Activated CD8-positive, alpha-beta memory T cell treated with anti-CD3 and anti-CD28 coated beads, Interleukin-2, amount 10 ng/mL, durations not matched to agents 7 days and 5 days (primary cell): ENCODE results near the gene CDC42EP3. TPM values are rescaled to one million over a fixed set of nuclear protein-coding genes. Genes with fewer than 3 reads are reported as not detected.
A peak's percentile ranks its signal among the peaks of the same experiment; 100 is the strongest.

Experiments used
- ATAC-seq: fragments of 150-1000 bp; cut with Tn5 transposase; one replicate; pipeline ENCODE4 v1.10.0; 2021; ENCODE audit warnings: moderate library complexity
- CTCF ChIA-PET: fragments of 350-600 bp; sonication (Branson Sonifier 250); formaldehyde crosslinking; loops from one replicate; lab custom pipeline; 2021; ENCODE audit warnings: antibody characterized with exemption; lab: Charles Lee
- DNase-seq: peaks from one replicate; pipeline ENCODE4 v3.0.0-alpha.2; 2020
- H3K27ac Mint-ChIP-seq: one replicate; pipeline ENCODE4 v1.8.0; 2021; ENCODE audit warnings: mild to moderate bottlenecking, mixed read lengths
- H3K27me3 Mint-ChIP-seq: one replicate; pipeline ENCODE4 v1.8.0; 2021; ENCODE audit warnings: mixed read lengths
- H3K36me3 Mint-ChIP-seq: one replicate; pipeline ENCODE4 v1.8.0; 2021; ENCODE audit warnings: mild to moderate bottlenecking, mixed read lengths
- H3K4me1 Mint-ChIP-seq: one replicate; pipeline ENCODE4 v1.8.0; 2021; ENCODE audit warnings: mixed read lengths
- H3K4me3 Mint-ChIP-seq: one replicate; pipeline ENCODE4 v1.8.0; 2021; ENCODE audit warnings: mild to moderate bottlenecking, moderate library complexity, mixed read lengths
- H3K9me3 Mint-ChIP-seq: one replicate; pipeline ENCODE4 v1.8.0; 2022; ENCODE audit warnings: low read depth, mixed read lengths
- total RNA-seq, 2 experiments: library from RNA; stranded (reverse); gene quantifications; one replicate each; pipeline ENCODE4 v1.2.3, GENCODE V29; 2021

The CDC42EP3 gene
- total RNA-seq, 2 experiments from 2014 or later: 27.6 to 32.5 TPM

GRCh38 chr2:37625796-37626571 lies 45.5 kb downstream of the CDC42EP3 start:
- Mint-ChIP-seq H3K36me3 (peaks cover 13% of the 10 kb centered on the region), H3K9me3 (no peaks in the 10 kb centered on the region), H3K27ac (peak overlapping the region; percentile 88), H3K4me3 (peak overlapping the region; percentile 23), H3K4me1 (peaks cover 62% of the 10 kb centered on the region), H3K27me3 (no peaks in the 10 kb centered on the region)
- DNase-seq (peak; percentile 80), ATAC-seq (peak; percentile 67)
- CTCF ChIA-PET: interaction anchor here (1.1 to 4.4 kb wide), 6 partner anchors 8 to 88 kb away, joined by 3 to 19 read pairs (median 6); no protein-coding TSS in a partner anchor

- peak overlapping the region; percentile 88 for H3K27ac Mint-ChIP-seq
- no peaks in the 10 kb centered on the region for H3K9me3 Mint-ChIP-seq
- H3K4me1 Mint-ChIP-seq: peaks cover 54% of the 10 kb centered on the region
- ATAC-seq (no peak), DNase-seq (no peak)
- H3K36me3 Mint-ChIP-seq: peaks cover 11% of the 10 kb centered on the region
- peak overlapping the region; percentile 49 for H3K4me3 Mint-ChIP-seq
- no peaks in the 10 kb centered on the region for H3K27me3 Mint-ChIP-seq
- CTCF ChIA-PET: interaction anchor here (1.1 to 4.4 kb wide), 8 partner anchors 9 to 87 kb away, joined by 3 to 19 read pairs (median 4); no protein-coding TSS in a partner anchor
Observed at GRCh38 chr2:37625156-37625555, 46.3 kb downstream of the CDC42EP3 start.

- ATAC-seq (peak; percentile 86), DNase-seq (peak; percentile 65)
- Mint-ChIP-seq H3K4me3 (peak overlapping the region; percentile 49), H3K36me3 (peaks cover 10% of the 10 kb centered on the region), H3K4me1 (peaks cover 55% of the 10 kb centered on the region), H3K27ac (peak overlapping the region; percentile 88), H3K27me3 (no peaks in the 10 kb centered on the region), H3K9me3 (no peaks in the 10 kb centered on the region)
- CTCF ChIA-PET: interaction anchor here (0.9 to 4.4 kb wide), 13 partner anchors 10 to 253 kb away, joined by 3 to 19 read pairs (median 4); partner anchors contain the start of gene CDC42EP3
Observed at GRCh38 chr2:37623971-37624900, 47.2 kb downstream of the CDC42EP3 start.

DNA sequence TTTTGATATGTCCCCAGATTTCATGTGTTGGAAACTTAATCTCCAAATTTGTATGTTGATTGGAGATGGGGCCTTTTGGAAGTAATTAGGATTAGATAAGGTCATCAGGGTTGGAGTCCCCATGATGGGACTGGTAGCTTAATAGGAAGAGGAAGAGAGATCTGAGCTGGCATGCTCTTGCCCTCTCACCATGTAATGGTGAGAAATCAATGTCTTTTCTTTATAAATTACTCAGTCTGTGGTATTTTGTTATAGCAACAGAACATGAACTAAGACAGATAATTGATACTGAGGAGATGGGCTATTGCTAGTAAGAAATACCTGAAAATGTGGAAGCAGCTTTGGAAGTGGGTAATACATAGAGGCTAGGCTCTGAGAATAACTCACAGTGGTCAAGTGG lies 48.0 kb downstream of the CDC42EP3 start:
- peaks cover 10% of the 10 kb centered on the region for H3K36me3 Mint-ChIP-seq
- no peaks in the 10 kb centered on the region for H3K27me3 Mint-ChIP-seq
- peak overlapping the region; percentile 49 for H3K4me3 Mint-ChIP-seq
- CTCF ChIA-PET: interaction anchor here (0.9 to 4.4 kb wide), 12 partner anchors 9 to 254 kb away, joined by 3 to 19 read pairs (median 4); partner anchors contain the start of gene CDC42EP3
- H3K27ac Mint-ChIP-seq: peak overlapping the region; percentile 88
- peaks cover 2% of the 10 kb centered on the region for H3K9me3 Mint-ChIP-seq
- H3K4me1 Mint-ChIP-seq: peaks cover 58% of the 10 kb centered on the region
- ATAC-seq: peak; percentile 1
- no peak for DNase-seq

GRCh38 chr2:37622450-37623100 lies 48.9 kb downstream of the CDC42EP3 start:
- Mint-ChIP-seq H3K27ac (no peak overlapping the region), H3K27me3 (no peaks in the 10 kb centered on the region), H3K36me3 (peaks cover 10% of the 10 kb centered on the region), H3K4me3 (no peak overlapping the region), H3K4me1 (peaks cover 60% of the 10 kb centered on the region), H3K9me3 (peaks cover 2% of the 10 kb centered on the region)
- CTCF ChIA-PET: interaction anchor here (1.0 to 4.4 kb wide), 6 partner anchors 8 to 255 kb away, joined by 3 to 19 read pairs (median 4); partner anchors contain the start of gene CDC42EP3
- ATAC-seq (no peak), DNase-seq (no peak)

GRCh38 chr2:37621199-37621598 lies 50.2 kb downstream of the CDC42EP3 start:
- ATAC-seq: no peak
- CTCF ChIA-PET: interaction anchor here (2.1 to 2.5 kb wide), 2 partner anchors 19 to 34 kb away, joined by 7 read pairs; no protein-coding TSS in a partner anchor
- peaks cover 61% of the 10 kb centered on the region for H3K4me1 Mint-ChIP-seq

GRCh38 chr2:37619959-37620300 lies 51.5 kb downstream of the CDC42EP3 start:
- no peak overlapping the region for H3K27ac Mint-ChIP-seq
- no peak overlapping the region for H3K4me3 Mint-ChIP-seq
- H3K36me3 Mint-ChIP-seq: peaks cover 17% of the 10 kb centered on the region
- DNase-seq (no peak), ATAC-seq (no peak)
- CTCF ChIA-PET: interaction anchor here (1.0 to 2.5 kb wide), 4 partner anchors 17 to 272 kb away, joined by 3 to 7 read pairs (median 7); no protein-coding TSS in a partner anchor
- H3K27me3 Mint-ChIP-seq: no peaks in the 10 kb centered on the region
- peaks cover 2% of the 10 kb centered on the region for H3K9me3 Mint-ChIP-seq
- H3K4me1 Mint-ChIP-seq: peaks cover 61% of the 10 kb centered on the region

More at GRCh38 chr2:37621199-37621598, 50.2 kb downstream of the CDC42EP3 start:
- Mint-ChIP-seq H3K9me3 (peaks cover 2% of the 10 kb centered on the region), H3K36me3 (peaks cover 17% of the 10 kb centered on the region), H3K27me3 (no peaks in the 10 kb centered on the region), H3K27ac (no peak overlapping the region), H3K4me3 (no peak overlapping the region)
- no peak for DNase-seq

- no peak for DNase-seq
- CTCF ChIA-PET: interaction anchor here (0.7 to 2.5 kb wide), 6 partner anchors 17 to 272 kb away, joined by 3 to 7 read pairs (median 5); no protein-coding TSS in a partner anchor
- Mint-ChIP-seq H3K36me3 (peaks cover 17% of the 10 kb centered on the region), H3K9me3 (peaks cover 2% of the 10 kb centered on the region), H3K27me3 (no peaks in the 10 kb centered on the region), H3K4me3 (no peak overlapping the region), H3K4me1 (peaks cover 61% of the 10 kb centered on the region), H3K27ac (no peak overlapping the region)
- ATAC-seq: no peak
Observed at GRCh38 chr2:37619230-37619958, 52.0 kb downstream of the CDC42EP3 start.

GRCh38 chr2:37618326-37618725 lies 53.1 kb downstream of the CDC42EP3 start:
- Mint-ChIP-seq H3K9me3 (peaks cover 2% of the 10 kb centered on the region), H3K4me3 (no peak overlapping the region), H3K36me3 (peaks cover 14% of the 10 kb centered on the region), H3K27me3 (no peaks in the 10 kb centered on the region), H3K27ac (no peak overlapping the region), H3K4me1 (peaks cover 58% of the 10 kb centered on the region)
- DNase-seq (no peak), ATAC-seq (no peak)
- CTCF ChIA-PET: interaction anchor here (0.7 kb wide), 1 partner anchor 50 kb away, joined by 3 read pairs; no protein-coding TSS in a partner anchor

DNA sequence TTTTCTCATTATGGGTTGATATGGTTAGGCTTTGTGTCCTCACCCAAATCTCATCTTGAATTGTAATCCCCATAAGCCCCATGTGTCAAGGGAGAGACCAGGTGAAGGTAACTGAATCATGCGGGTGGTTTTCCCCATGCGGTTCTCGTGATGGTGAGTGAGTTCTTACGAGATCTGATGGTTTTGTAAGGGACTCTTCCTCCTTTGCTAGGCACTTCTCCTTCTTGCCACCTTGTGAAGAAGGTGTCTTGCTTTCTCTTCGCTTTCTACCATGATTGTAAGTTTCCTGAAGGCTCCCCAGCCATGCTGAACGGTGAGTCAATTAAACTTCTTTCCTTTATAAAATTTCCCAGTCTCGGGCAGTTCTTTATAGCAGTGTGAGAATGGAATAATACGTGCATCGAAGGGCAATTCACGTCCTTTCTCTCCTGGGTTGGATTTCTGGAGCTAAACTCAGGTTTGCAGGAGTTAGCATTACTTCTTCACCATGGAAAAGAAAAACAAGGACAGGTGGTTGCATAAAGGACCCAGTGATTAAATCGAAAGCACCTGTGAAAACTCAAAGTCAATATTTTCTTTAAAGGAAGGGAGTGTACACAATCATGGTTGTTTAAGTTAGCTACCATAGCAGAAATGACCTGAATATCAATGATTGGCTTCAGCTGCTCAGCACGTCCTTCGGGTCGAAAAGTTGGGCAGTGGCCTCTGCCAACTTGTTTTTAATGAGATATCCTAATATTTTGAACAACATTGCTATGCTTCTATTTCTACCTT lies 54.1 kb downstream of the CDC42EP3 start:
- ATAC-seq: no peak
- no peaks in the 10 kb centered on the region for H3K27me3 Mint-ChIP-seq
- CTCF ChIA-PET: interaction anchor here (0.7 kb wide), 1 partner anchor 1117 kb away, joined by 3 read pairs; no protein-coding TSS in a partner anchor
- peaks cover 2% of the 10 kb centered on the region for H3K9me3 Mint-ChIP-seq
- no peak overlapping the region for H3K4me3 Mint-ChIP-seq
- H3K36me3 Mint-ChIP-seq: peaks cover 14% of the 10 kb centered on the region
- peak overlapping the region; percentile 63 for H3K27ac Mint-ChIP-seq
- peaks cover 53% of the 10 kb centered on the region for H3K4me1 Mint-ChIP-seq
- no peak for DNase-seq

DNA sequence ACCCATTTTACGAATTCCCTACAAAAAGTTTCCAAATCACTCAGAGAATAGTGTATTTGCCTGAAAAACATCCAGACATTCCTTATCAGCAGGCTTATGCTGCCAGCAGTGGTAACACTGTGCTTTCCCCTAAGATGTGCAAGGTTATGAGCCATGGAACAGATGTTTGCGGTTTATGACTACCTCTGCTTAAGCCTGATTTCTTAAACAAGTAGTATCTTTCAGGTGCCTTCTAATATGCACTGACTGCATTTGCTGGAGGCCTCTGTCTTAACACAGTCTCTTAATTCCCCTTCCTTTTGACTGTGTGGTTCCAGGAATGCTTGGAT lies 54.8 kb downstream of the CDC42EP3 start:
- no peak for DNase-seq
- peaks cover 51% of the 10 kb centered on the region for H3K4me1 Mint-ChIP-seq
- peak overlapping the region; percentile 63 for H3K27ac Mint-ChIP-seq
- no peak for ATAC-seq
- no peak overlapping the region for H3K4me3 Mint-ChIP-seq
- CTCF ChIA-PET: interaction anchor here (1.1 to 1.7 kb wide), 3 partner anchors 14 to 30 kb away, joined by 4 to 5 read pairs (median 4); no protein-coding TSS in a partner anchor
- no peaks in the 10 kb centered on the region for H3K27me3 Mint-ChIP-seq
- peaks cover 2% of the 10 kb centered on the region for H3K9me3 Mint-ChIP-seq
- H3K36me3 Mint-ChIP-seq: peaks cover 9% of the 10 kb centered on the region
